Activated T-cell treated with anti-CD3 and anti-CD28 coated beads for 24 hours (primary cell): ENCODE data around the gene FLAD1.
"Not testable (repeated sequence)": the region's sequence is repeated elsewhere in the genome, so short reads cannot be mapped to it uniquely, and the experiment has no call there.

Experiments used
- DNase-seq: peaks from one replicate; pipeline ENCODE4 v3.0.0-alpha.2; 2020; ENCODE audit warnings: low read depth

FLAD1 gene

DNA sequence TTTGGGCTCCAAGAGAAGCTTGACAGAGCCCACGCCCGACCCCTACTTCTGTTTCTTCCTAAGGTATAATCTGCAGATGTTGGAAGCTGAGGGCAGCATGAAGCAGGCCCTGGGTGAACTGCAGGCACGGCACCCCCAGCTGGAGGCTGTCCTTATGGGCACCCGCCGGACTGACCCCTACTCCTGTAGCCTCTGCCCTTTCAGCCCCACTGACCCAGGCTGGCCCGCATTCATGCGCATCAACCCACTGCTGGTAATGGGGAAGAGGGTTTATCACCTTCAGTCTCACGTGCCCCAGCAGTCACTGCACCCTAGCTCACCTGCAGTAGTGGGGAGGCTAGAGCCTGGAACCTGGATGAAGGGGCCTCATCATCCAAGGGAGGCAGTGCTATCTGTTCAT is 7.1 kb downstream of the FLAD1 start:
- no peak for DNase-seq

DNA sequence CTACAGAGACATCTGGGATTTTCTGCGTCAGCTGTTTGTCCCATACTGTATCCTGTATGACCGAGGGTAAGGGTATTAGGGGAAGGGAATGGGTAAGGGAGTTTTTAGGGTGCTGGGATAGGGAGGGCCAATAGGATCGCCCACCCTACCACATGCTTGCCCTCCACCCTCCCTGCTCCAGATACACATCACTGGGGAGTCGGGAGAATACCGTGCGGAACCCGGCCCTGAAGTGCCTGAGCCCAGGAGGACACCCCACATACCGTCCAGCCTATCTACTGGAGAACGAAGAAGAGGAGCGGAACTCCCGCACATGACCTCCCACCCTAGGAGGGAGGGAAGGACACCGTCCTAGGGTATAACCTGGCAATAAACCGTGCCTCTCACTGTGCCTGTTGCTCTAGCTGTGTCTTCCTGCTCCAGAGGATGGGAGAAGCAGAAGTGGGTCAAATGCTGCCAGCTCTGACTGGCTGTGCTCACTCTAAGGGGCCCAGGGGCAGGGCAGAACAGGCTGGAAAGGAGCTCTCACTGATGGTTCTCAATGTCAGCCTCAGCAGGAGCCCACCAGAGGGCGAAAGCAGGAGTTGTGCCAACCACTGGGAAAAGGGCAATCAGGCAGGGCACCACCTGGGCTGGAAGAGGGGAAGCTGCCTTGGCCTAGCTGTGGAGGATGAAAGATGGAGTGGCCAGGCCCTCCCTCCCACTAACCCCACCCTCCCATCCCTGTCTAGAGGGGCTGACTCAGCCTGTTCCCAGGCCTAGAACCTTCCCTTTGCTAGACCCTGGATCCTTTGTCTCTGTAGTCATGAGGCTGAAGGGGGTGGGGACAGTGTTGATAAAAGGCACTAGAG is 9.8 kb downstream of the FLAD1 start:
- DNase-seq: no peak

GRCh38 chr1:154993572-154994268 is 10.6 kb downstream of the FLAD1 start, which contains the start of gene LENEP:
LENEP (plus strand) TSS chr1:154993586; CDS start chr1:154993608, 22 bp downstream.
- no peak for DNase-seq

- no peak for DNase-seq
Measured at GRCh38 chr1:154994269-154994587, 11.1 kb downstream of the FLAD1 start.

DNA sequence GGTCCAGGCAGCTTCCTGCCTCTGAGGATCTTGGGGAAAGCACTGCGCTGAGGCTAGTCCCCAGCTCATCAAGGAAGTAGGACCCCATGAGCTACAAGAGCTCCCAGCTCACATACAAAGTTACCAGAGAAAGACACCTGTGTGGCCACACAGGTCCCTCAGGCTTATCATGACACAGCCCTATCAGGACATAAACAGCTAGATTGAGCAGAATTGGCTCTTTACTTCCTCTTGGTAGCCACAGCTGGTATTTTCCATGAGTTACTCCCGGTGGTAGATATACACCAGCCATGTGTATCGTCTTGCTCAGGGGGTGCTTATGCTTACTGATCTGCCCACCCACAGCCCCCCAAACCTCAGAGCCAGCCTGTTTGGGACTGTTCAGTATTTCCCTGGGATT is 11.4 kb downstream of the FLAD1 start:
- no peak for DNase-seq

DNA sequence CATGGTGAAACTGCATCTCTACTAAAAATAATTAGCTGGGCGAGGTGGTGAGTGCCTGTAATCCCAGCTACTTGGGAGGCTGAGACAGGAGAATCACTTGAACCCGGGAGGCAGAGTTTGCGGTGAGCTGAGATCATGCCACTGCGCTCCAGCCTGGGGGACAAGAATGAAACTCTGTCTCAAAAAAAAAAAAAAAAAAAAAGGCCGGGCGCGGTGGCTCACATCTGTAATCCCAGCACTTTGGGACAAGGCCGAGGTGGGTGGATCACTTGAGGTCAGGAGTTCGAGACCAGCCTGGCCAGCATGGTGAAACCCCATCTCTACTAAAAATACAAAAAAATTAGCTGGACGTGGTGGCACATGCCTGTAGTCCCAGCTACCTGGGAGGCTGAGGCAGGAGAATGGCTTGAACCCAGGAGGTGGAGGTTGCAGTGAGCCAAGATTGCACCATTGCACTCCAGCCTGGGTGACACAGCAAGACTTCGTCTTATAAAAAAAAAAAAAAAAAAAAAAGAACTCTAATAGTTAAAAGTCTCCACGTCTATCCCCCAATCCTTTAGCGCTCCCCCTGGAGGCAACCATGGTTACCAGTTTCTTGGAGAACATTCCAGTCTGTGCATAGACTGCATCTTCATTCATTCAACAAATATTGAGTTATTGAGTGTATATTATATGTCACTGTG is 12.3 kb downstream of the FLAD1 start:
- DNase-seq: not testable (repeated sequence)

GRCh38 chr1:154996966-154997701 is 14.0 kb downstream of the FLAD1 start:
- no peak for DNase-seq

- DNase-seq: no peak
Measured at GRCh38 chr1:154998201-154998780, 15.1 kb downstream of the FLAD1 start.

GRCh38 chr1:154998818-154999570 is 15.8 kb downstream of the FLAD1 start:
- DNase-seq: peak; percentile 74

- DNase-seq: peak; percentile 49
Measured at GRCh38 chr1:154999571-155000410, 16.6 kb downstream of the FLAD1 start.

GRCh38 chr1:155000411-155000725 is 17.2 kb downstream of the FLAD1 start:
- DNase-seq: no peak

DNA sequence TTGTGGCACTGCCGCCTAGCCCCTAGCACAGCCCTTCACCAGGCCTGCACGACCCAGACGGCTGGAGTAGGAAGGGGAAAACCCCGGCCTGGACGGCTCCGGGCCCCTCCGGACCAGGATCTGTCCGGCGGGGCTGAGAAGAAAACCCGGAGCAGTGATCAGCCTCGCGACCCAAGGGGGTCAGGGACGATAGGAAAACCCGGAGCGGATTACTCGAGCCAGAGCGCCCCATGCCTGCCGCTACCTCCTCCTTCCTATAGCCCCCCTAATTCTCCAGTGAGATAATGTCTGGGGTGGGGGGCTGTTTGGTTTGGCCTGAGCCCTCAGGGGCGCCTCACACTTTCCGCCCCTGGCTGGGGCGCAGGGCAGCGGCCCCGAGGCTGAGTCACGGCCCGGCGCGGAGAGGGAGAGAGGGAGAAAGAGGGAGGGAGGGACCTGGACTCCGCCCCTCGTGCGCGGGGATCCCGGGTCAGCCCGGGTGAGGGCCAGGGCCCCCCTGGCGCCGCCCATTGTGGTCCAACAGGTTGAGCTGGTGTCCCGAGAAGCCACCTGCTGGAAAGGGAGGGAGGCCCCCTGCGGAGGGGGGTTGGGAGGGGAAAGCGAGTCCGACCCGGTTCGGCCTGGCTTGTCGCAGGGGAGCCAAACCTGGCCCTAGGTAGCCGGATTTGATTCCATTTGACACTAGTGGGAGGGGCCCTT is 17.7 kb downstream of the FLAD1 start:
- peak; percentile 75 for DNase-seq

- DNase-seq: no peak
Measured at GRCh38 chr1:155001425-155001674, 18.2 kb downstream of the FLAD1 start.

DNA sequence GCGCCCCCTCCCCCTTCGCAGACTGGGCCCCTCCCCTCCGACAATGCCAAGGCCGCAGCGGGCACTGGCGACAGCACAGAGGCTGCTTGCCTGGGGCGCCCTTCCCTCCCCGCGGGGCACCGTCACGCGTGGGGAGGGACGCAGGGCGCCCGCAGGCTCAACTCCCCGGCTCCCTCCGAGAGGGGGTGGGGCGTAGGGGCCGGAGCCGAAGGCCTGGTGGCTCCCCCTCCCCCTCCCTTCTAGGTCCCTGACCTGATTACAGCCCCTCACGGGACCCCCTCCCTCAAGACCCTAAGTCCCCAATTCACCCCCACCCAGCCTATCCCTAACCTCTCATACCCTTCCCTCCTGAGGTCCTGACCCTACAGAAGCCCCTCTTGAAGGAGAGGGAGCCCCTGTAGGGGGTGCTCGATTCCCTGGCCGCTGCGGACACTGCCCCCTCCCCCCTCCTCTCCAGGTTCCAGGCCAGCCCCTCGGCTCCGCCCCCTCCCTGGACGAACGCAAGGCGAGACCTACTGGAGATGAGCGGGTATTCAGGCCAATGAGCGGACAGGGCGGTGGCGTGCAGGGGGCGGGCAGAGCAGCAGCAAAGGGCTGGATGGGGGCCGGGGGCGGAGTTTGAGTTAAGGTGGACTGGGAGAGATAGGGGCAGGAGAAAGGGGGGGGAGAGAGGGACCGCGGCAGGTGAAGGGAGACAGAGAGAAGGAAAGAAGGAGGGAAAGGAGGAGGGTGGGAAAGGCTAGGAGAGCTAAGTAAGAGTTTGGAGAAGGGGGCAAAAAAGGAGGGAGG is 18.7 kb downstream of the FLAD1 start:
- peak; percentile 98 for DNase-seq

DNA sequence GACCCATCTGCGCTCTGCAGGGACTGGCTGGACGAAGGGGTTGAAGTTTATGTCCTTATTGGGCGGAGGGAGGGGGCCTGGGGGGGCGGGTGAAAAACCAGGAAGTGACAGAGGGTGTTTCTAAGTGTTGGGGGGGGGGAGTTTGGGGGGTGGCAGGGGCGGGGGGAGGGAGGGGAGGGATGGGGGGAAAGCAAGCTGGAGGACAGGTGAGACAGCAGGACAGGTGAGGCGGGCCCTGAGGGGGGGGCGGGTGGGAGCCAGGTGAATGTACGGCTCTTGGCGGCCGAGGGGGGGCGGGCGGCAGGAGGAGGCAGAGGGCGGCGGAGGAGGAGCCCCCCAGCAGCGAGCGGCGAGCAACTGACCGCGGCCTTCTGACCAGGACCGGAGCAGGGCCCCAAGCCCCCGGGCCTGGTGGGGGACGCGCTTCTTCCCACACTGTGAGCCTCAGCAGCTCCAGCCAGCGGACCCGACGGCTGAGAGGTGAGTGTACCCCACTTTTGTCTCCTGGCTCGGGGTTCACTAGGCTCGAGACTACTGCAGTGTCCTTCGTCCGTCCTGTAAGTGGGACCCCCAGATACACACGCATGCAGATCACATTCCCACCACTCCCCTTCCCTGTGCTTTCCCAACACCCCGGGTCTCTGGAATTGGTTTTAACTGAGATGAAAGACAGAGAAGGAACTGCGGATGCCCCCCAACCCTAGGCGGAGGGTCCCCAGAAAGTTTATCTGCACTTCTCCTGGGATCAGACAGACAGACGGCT is 19.5 kb downstream of the FLAD1 start, which contains the start of gene ZBTB7B:
TSS of gene ZBTB7B (plus strand) at position 339 of the 763 bp plus-strand sequence. CDS start 11,859 bp downstream, outside the sequence.
- no peak for DNase-seq

DNA sequence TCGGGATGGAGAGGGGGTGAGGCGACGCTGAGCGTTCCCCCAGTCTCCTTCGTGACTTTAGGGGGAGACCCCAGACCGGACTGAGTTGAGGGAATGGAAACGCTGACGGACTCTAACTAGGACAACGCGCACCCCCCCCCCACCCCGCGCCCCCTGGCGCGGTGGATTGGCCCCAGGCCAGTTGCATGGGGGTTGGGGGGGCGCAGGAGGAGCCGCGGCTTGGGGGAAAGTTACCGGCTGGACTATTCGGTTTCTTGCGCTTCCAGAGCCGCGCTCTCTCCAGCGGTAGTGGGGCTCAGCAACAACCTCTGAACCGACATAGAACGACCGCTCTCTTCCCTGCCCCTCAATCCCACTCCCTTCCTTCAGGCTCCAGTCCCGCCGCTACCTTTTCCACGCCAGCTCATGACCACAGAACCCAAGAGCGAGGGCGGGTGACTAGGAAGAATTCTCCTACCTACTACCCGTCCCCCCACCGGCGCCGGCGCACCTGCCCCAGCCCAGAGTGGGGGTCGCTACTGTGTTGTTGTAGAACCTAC is 20.2 kb downstream of the FLAD1 start:
- no peak for DNase-seq

- no peak for DNase-seq
Measured at GRCh38 chr1:155003766-155004351, 20.7 kb downstream of the FLAD1 start.
